HG02642 (cell line): ENCODE data around the gene CNOT6.
"Not testable (repeated sequence)": the region's sequence is repeated elsewhere in the genome, so short reads cannot be mapped to it uniquely, and the experiment has no call there.

Source experiments
- ATAC-seq: cut with Tn5 transposase; IDR thresholded peaks from one replicate; pipeline ENCODE4 v1.9.1; 2021; ENCODE audit warnings: mild to moderate bottlenecking; ENCODE audit not compliant: unreplicated experiment, poor library complexity

CNOT6 gene

GRCh38 chr5:180494060-180494509 lies at the start of gene CNOT6:
Gene CNOT6, plus strand, starts transcription at chr5:180494379. Its CDS starts 34,898 bp downstream, at chr5:180529277.
- peak; percentile 91 for ATAC-seq

- ATAC-seq = no peak
Observed at GRCh38 chr5:180454752-180455151, 39.4 kb upstream of the CNOT6 start.

GRCh38 chr5:180455872-180456271 lies 38.3 kb upstream of the CNOT6 start:
- no peak for ATAC-seq

- no peak for ATAC-seq
Observed at GRCh38 chr5:180456792-180457191, 37.4 kb upstream of the CNOT6 start.

GRCh38 chr5:180458852-180459673 lies 35.1 kb upstream of the CNOT6 start:
- not testable (repeated sequence) for ATAC-seq

GRCh38 chr5:180459674-180460142 lies 34.5 kb upstream of the CNOT6 start:
- ATAC-seq = not testable (repeated sequence)

GRCh38 chr5:180460834-180461233 lies 33.3 kb upstream of the CNOT6 start:
- no peak for ATAC-seq

- no peak for ATAC-seq
Observed at GRCh38 chr5:180461303-180461702, 32.9 kb upstream of the CNOT6 start.

- ATAC-seq = no peak
Observed at GRCh38 chr5:180463216-180463900, 30.8 kb upstream of the CNOT6 start.

- no peak for ATAC-seq
Observed at GRCh38 chr5:180463916-180464602, 30.1 kb upstream of the CNOT6 start.

GRCh38 chr5:180464603-180464970 lies 29.6 kb upstream of the CNOT6 start:
- no peak for ATAC-seq

- not testable (repeated sequence) for ATAC-seq
Observed at GRCh38 chr5:180465052-180465451, 29.1 kb upstream of the CNOT6 start.

GRCh38 chr5:180466316-180466715 lies 27.9 kb upstream of the CNOT6 start:
- no peak for ATAC-seq

GRCh38 chr5:180467028-180467975 lies 26.9 kb upstream of the CNOT6 start:
- no peak for ATAC-seq

GRCh38 chr5:180467989-180468731 lies 26.0 kb upstream of the CNOT6 start:
- no peak for ATAC-seq

GRCh38 chr5:180468732-180469585 lies 25.2 kb upstream of the CNOT6 start:
- ATAC-seq = no peak

GRCh38 chr5:180469586-180469865 lies 24.7 kb upstream of the CNOT6 start:
- no peak for ATAC-seq

GRCh38 chr5:180469866-180470265 lies 24.3 kb upstream of the CNOT6 start:
- no peak for ATAC-seq
